Measurements from ENCODE around the gene OR6B2. TPM values are rescaled to one million over a fixed set of nuclear protein-coding genes. Genes with fewer than 3 reads are reported as not detected.

The OR6B2 gene
- total RNA-seq, 6 experiments from 2014 or later = not detected

GRCh38 chr2:240070907-240071306 is 40.7 kb upstream of the OR6B2 start:
- intact Hi-C loops (cut with DNase I) = no loop called here
- Histone ChIP-seq H3K27me3 (no peaks in the 10 kb centered on the region), H3K9me3 (no peaks in the 10 kb centered on the region), H3K36me3 (no peaks in the 10 kb centered on the region), H3K4me3 (no peak overlapping the region), H3K4me1 (no peaks in the 10 kb centered on the region), H3K27ac (no peak overlapping the region)
- WGBS (ENCODE audit: insufficient coverage, low coverage, low lambda C conversion rate, missing lambda C conversion rate) = 85% methylated on average over 3 of the region's 3 CpGs
- DNase-seq = no peak
- ATAC-seq = no peak
- TF ChIP-seq CTCF (IDR thresholded peaks at IDR 0.05) = no peak
- no peak for TF ChIP-seq POLR2A (IDR thresholded peaks at IDR 0.05)

DNA sequence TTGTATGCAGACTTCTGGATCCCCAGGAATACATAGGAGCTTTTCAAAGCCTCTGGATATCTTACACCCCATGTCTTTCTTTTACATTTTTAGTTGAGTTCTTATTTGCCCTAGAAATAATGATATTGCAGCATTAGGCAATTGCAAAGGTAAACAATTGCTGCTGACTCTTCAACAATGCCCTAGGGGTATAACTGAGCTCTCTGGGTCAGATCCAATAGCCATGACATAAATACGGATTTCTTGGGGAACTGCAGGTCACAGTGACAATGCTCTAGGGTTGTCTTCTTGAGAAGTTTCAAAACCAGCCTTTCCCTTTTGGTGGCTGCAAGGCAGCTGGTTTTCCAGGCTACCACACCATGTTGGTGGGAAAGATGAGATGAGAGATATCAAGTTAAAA is 39.6 kb upstream of the OR6B2 start:
- ATAC-seq (no peak), DNase-seq (no peak)
- WGBS (ENCODE audit: insufficient coverage, low coverage, low lambda C conversion rate, missing lambda C conversion rate) = 33% methylated on average over 1 of the region's 1 CpG
- no peaks in the 10 kb centered on the region for H3K36me3 ChIP-seq
- no peak overlapping the region for H3K27ac ChIP-seq
- H3K27me3 ChIP-seq = no peaks in the 10 kb centered on the region
- intact Hi-C loops (cut with DNase I) = no loop called here
- TF ChIP-seq POLR2A (IDR thresholded peaks at IDR 0.05) (no peak), CTCF (IDR thresholded peaks at IDR 0.05) (no peak)
- no peaks in the 10 kb centered on the region for H3K9me3 ChIP-seq
- no peaks in the 10 kb centered on the region for H3K4me1 ChIP-seq
- H3K4me3 ChIP-seq = no peak overlapping the region

- intact Hi-C loops (cut with DNase I) = no loop called here
- WGBS (ENCODE audit: insufficient coverage, low coverage, low lambda C conversion rate, missing lambda C conversion rate) = 94% methylated on average over 1 of the region's 1 CpG
Measured at GRCh38 chr2:240068193-240068592, 38.0 kb upstream of the OR6B2 start.

DNA sequence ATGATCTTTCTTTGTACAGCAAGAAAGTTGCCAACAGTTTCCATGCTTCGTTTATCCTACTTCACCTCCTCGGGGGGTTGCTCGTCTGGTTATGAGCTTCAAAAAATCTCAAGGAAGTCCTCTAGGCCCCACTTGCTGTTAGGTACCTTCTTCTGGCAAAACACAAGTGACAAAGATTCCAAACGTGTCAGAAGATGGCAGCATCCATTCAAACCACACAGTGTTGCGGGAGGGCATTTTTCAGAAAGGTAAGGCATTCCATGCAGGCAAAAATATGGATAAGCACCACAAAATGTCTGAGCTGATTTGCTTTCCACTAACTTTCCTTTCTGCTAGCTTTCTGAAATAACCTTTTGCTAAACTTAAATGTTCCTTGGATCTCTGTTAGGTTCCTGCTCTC is 36.3 kb upstream of the OR6B2 start:
- intact Hi-C loops (cut with DNase I) = no loop called here
- DNase-seq (no peak), ATAC-seq (no peak)
- Histone ChIP-seq H3K4me1 (no peaks in the 10 kb centered on the region), H3K9me3 (no peaks in the 10 kb centered on the region), H3K27me3 (no peaks in the 10 kb centered on the region), H3K27ac (no peak overlapping the region), H3K36me3 (no peaks in the 10 kb centered on the region), H3K4me3 (no peak overlapping the region)
- TF ChIP-seq POLR2A (IDR thresholded peaks at IDR 0.05) (no peak), CTCF (IDR thresholded peaks at IDR 0.05) (no peak)
- WGBS (ENCODE audit: insufficient coverage, low coverage, low lambda C conversion rate, missing lambda C conversion rate) = 59% methylated on average over 5 of the region's 5 CpGs

More at GRCh38 chr2:240068193-240068592, 38.0 kb upstream of the OR6B2 start:
- Histone ChIP-seq H3K4me1 (no peaks in the 10 kb centered on the region), H3K4me3 (no peak overlapping the region), H3K36me3 (no peaks in the 10 kb centered on the region), H3K9me3 (no peaks in the 10 kb centered on the region), H3K27ac (no peak overlapping the region), H3K27me3 (no peaks in the 10 kb centered on the region)
- no peak for TF ChIP-seq CTCF (IDR thresholded peaks at IDR 0.05)
- DNase-seq (no peak), ATAC-seq (no peak)

DNA sequence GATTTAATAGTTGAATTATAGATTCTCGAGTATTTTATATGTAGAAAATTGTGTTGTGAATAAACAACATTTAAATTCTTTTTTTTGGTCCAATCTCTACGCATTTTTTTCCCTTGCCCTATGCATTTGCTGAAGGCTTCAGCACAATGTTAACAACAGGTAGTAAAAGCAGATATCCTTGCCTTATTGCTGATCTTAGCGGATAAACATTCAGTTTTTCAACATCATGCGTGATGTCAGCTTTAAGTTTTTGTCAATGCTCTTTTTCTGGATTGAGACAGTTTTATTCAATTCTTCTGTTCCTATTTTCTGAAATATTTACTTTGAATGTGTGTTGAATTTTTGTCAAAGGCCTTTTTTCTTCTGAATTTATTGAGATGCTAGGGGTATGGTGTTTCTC is 34.7 kb upstream of the OR6B2 start:
- WGBS (ENCODE audit: insufficient coverage, low coverage, low lambda C conversion rate, missing lambda C conversion rate) = 61% methylated on average over 4 of the region's 4 CpGs
- intact Hi-C loops (cut with DNase I) = no loop called here

More for the DNA sequence above, 34.7 kb upstream of the OR6B2 start:
- Histone ChIP-seq H3K27ac (no peak overlapping the region), H3K4me1 (no peaks in the 10 kb centered on the region), H3K36me3 (no peaks in the 10 kb centered on the region), H3K4me3 (no peak overlapping the region), H3K9me3 (no peaks in the 10 kb centered on the region), H3K27me3 (no peaks in the 10 kb centered on the region)
- DNase-seq = no peak
- no peak for ATAC-seq
- TF ChIP-seq CTCF (IDR thresholded peaks at IDR 0.05) (no peak), POLR2A (IDR thresholded peaks at IDR 0.05) (no peak)

Measured in right lobe of liver (tissue), 6 donors.